Iris pigment epithelial cell (primary cell): ENCODE data around the gene FUT7.
"Not testable (repeated sequence)": the region's sequence is repeated elsewhere in the genome, so short reads cannot be mapped to it uniquely, and the experiment has no call there.

ENCODE experiments used
- DNase-seq: peaks from one replicate; pipeline ENCODE4 v3.0.0-alpha.2; 2011; ENCODE audit warnings: low read depth

Gene FUT7

GRCh38 chr9:137033481-137033880, 1.6 kb upstream of the FUT7 start:
- not testable (repeated sequence) for DNase-seq

GRCh38 chr9:137032858-137033257, 970 bp upstream of the FUT7 start:
- DNase-seq: no peak

- no peak for DNase-seq
These were observed 1.1 kb downstream of the FUT7 start for GRCh38 chr9:137030538-137031527.

- DNase-seq: no peak
These were observed 1.9 kb downstream of the FUT7 start for GRCh38 chr9:137030006-137030405.

- DNase-seq: peak; percentile 42
These were observed 2.6 kb downstream of the FUT7 start for GRCh38 chr9:137029058-137029936.

- peak; percentile 35 for DNase-seq
These were observed 3.4 kb downstream of the FUT7 start for GRCh38 chr9:137028263-137029057.

- peak; percentile 27 for DNase-seq
These were observed 4.3 kb downstream of the FUT7 start, which contains the start of gene ABCA2 for GRCh38 chr9:137027369-137028262. TSS of gene ABCA2 (minus strand) at chr9:137028237. CDS start at chr9:137028140, 97 bp downstream.

- DNase-seq: no peak
These were observed 5.1 kb downstream of the FUT7 start for GRCh38 chr9:137026828-137027227.

- no peak for DNase-seq
These were observed 5.5 kb downstream of the FUT7 start for GRCh38 chr9:137026384-137026783.

GRCh38 chr9:137025517-137025966, 6.3 kb downstream of the FUT7 start:
- no peak for DNase-seq

GRCh38 chr9:137023583-137023991, 8.3 kb downstream of the FUT7 start:
- no peak for DNase-seq

GRCh38 chr9:137023157-137023556, 8.7 kb downstream of the FUT7 start:
- no peak for DNase-seq

- no peak for DNase-seq
These were observed 9.3 kb downstream of the FUT7 start for GRCh38 chr9:137022662-137023008.

GRCh38 chr9:137021979-137022661, 9.8 kb downstream of the FUT7 start:
- DNase-seq: peak; percentile 73

- no peak for DNase-seq
These were observed 10.3 kb downstream of the FUT7 start for GRCh38 chr9:137021568-137021978.

- DNase-seq: no peak
These were observed 10.9 kb downstream of the FUT7 start for GRCh38 chr9:137020771-137021567.

GRCh38 chr9:137019891-137020683, 11.8 kb downstream of the FUT7 start:
- no peak for DNase-seq
